Natural killer cell (primary cell): ENCODE data around the gene WNK1. TPM values are rescaled to one million over a fixed set of nuclear protein-coding genes. Genes with fewer than 3 reads are reported as not detected.
A peak's percentile ranks its signal among the peaks of the same experiment; 100 is the strongest.

ENCODE experiments used
- ATAC-seq, 3 donors: fragments of 150-1000 bp in 2 of 3; fragments of 200-7000 bp in 1 of 3; cut with Tn5 transposase; 1 replicate in 1 of 3; 2 replicates in 2 of 3; pipeline ENCODE4 v1.10.0; 2021; ENCODE audit warnings: mild to moderate bottlenecking in 2 of 3, moderate library complexity in 2 of 3
- DNase-seq, 2 donors: peaks; one replicate each; pipeline versions ENCODE4 v3.0.0 to v3.0.0-alpha.2; 2013 to 2021; ENCODE audit warnings: mixed read lengths in 1 of 2
- H3K27ac ChIP-seq: one replicate; pipeline ENCODE4 v1.5.1; 2013; ENCODE audit warnings: mild to moderate bottlenecking, low read length
- H3K27me3 ChIP-seq: one replicate; pipeline ENCODE4 v1.6.1; 2013; ENCODE audit warnings: low read length; ENCODE audit not compliant: control insufficient read depth, insufficient read depth
- H3K36me3 ChIP-seq: one replicate; pipeline ENCODE4 v1.6.1; 2013; ENCODE audit warnings: low read length; ENCODE audit not compliant: control insufficient read depth, insufficient read depth
- H3K4me1 ChIP-seq: one replicate; pipeline ENCODE4 v1.6.1; 2013; ENCODE audit warnings: low read length; ENCODE audit not compliant: control insufficient read depth, insufficient read depth
- H3K4me3 ChIP-seq: one replicate; pipeline ENCODE4 v1.5.1; 2013; ENCODE audit warnings: low read length
- H3K9me3 ChIP-seq: one replicate; pipeline ENCODE4 v1.6.1; 2013; ENCODE audit warnings: low read length; ENCODE audit not compliant: control insufficient read depth, insufficient read depth
- H3K27ac Mint-ChIP-seq, 2 donors: one replicate each; pipeline ENCODE4 v1.8.0; 2022; ENCODE audit warnings: mild to moderate bottlenecking in 2 of 2, mixed read lengths in 2 of 2, moderate library complexity in 1 of 2
- H3K27me3 Mint-ChIP-seq, 2 donors: one replicate each; pipeline ENCODE4 v1.8.0; 2022; ENCODE audit warnings: low read depth in 2 of 2, mixed read lengths in 2 of 2
- H3K36me3 Mint-ChIP-seq: one replicate; pipeline ENCODE4 v1.8.0; 2022; ENCODE audit warnings: mixed read lengths
- H3K4me1 Mint-ChIP-seq, 2 donors: one replicate each; pipeline ENCODE4 v1.8.0; 2022; ENCODE audit warnings: mixed read lengths in 2 of 2
- H3K4me3 Mint-ChIP-seq: one replicate; pipeline ENCODE4 v1.8.0; 2022; ENCODE audit warnings: mild to moderate bottlenecking, moderate library complexity, mixed read lengths
- H3K9me3 Mint-ChIP-seq, 2 donors: one replicate each; pipeline ENCODE4 v1.8.0; 2022; ENCODE audit warnings: mixed read lengths in 2 of 2
- WGBS: methylation state at CpG from one replicate; pipeline ENCODE4 v1.1.7; 2013; ENCODE audit warnings: missing lambda C conversion rate; ENCODE audit not compliant: insufficient coverage; 5-methylcytosine and 5-hydroxymethylcytosine counted together
- intact Hi-C: fragments of 100-400 bp; cut with micrococcal nuclease; formaldehyde crosslinking; loops from one replicate; pipeline ENCODE4 v1.14.2; 2022
- total RNA-seq, 4 donors: library from RNA; stranded (reverse); fragments of 120-200 nt in 1 of 4; gene quantifications; one replicate each; pipeline versions ENCODE4 v1.2.3 to v1.2.4, GENCODE V29; 2013 to 2022
- TF ChIP-seq, protein P1 (sequence below): fragments of 200-600 bp; IDR thresholded peaks from one replicate; pipeline ENCODE4 v1.8.0; 2022; ENCODE audit warnings: antibody characterized with exemption

WNK1 gene
- total RNA-seq, 3 donors from 2014 or later (not counting 1 experiment from before 2014, with no cell fraction given), result 177 to 203 (median 192) TPM

- TF ChIP-seq, protein P1, sequence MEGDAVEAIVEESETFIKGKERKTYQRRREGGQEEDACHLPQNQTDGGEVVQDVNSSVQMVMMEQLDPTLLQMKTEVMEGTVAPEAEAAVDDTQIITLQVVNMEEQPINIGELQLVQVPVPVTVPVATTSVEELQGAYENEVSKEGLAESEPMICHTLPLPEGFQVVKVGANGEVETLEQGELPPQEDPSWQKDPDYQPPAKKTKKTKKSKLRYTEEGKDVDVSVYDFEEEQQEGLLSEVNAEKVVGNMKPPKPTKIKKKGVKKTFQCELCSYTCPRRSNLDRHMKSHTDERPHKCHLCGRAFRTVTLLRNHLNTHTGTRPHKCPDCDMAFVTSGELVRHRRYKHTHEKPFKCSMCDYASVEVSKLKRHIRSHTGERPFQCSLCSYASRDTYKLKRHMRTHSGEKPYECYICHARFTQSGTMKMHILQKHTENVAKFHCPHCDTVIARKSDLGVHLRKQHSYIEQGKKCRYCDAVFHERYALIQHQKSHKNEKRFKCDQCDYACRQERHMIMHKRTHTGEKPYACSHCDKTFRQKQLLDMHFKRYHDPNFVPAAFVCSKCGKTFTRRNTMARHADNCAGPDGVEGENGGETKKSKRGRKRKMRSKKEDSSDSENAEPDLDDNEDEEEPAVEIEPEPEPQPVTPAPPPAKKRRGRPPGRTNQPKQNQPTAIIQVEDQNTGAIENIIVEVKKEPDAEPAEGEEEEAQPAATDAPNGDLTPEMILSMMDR, result no peak
- peaks cover 0 to 10% of the 10 kb centered on the region in 2 donors for H3K4me1 Mint-ChIP-seq
- Histone ChIP-seq H3K9me3 (no peaks in the 10 kb centered on the region), H3K4me1 (peaks cover 5% of the 10 kb centered on the region), H3K4me3 (no peak overlapping the region), H3K27me3 (no peaks in the 10 kb centered on the region), H3K27ac (no peak overlapping the region), H3K36me3 (no peaks in the 10 kb centered on the region)
- H3K36me3 Mint-ChIP-seq, result no peaks in the 10 kb centered on the region
- no peak overlapping the region for H3K27ac Mint-ChIP-seq
- intact Hi-C loops, result no loop called here
- ATAC-seq (no peak), DNase-seq (peak in 1 of 2 donors; percentile 26)
- WGBS, result 88% methylated on average over 3 of the region's 4 CpGs
- no peak overlapping the region for H3K4me3 Mint-ChIP-seq
- H3K9me3 Mint-ChIP-seq, result no peaks in the 10 kb centered on the region
- H3K27me3 Mint-ChIP-seq, result peaks cover 0 to 8% of the 10 kb centered on the region in 2 donors
These were observed 33.6 kb upstream of the WNK1 start for GRCh38 chr12:718756-719102.

- Histone ChIP-seq H3K27ac (no peak overlapping the region), H3K9me3 (no peaks in the 10 kb centered on the region), H3K27me3 (no peaks in the 10 kb centered on the region), H3K4me1 (peaks cover 5% of the 10 kb centered on the region), H3K36me3 (no peaks in the 10 kb centered on the region), H3K4me3 (no peak overlapping the region)
- Mint-ChIP-seq H3K27me3 (peaks cover 0 to 8% of the 10 kb centered on the region in 2 donors), H3K4me1 (peaks cover 9 to 18% of the 10 kb centered on the region in 2 donors), H3K27ac (no peak overlapping the region), H3K36me3 (no peaks in the 10 kb centered on the region), H3K4me3 (no peak overlapping the region), H3K9me3 (no peaks in the 10 kb centered on the region)
- TF ChIP-seq, protein P1, result no peak
- intact Hi-C loops, result no loop called here
- WGBS, result 90% methylated on average over 9 of the region's 9 CpGs
- ATAC-seq (no peak), DNase-seq (no peak)
These were observed 32.0 kb upstream of the WNK1 start for GRCh38 chr12:720231-720941.

- Mint-ChIP-seq H3K27ac (peak overlapping the region in 1 of 2 donors; percentile 20), H3K4me3 (no peak overlapping the region), H3K4me1 (peaks cover 16 to 29% of the 10 kb centered on the region in 2 donors), H3K27me3 (peaks cover 0 to 4% of the 10 kb centered on the region in 2 donors), H3K9me3 (no peaks in the 10 kb centered on the region), H3K36me3 (no peaks in the 10 kb centered on the region)
- intact Hi-C loops, result no loop called here
- Histone ChIP-seq H3K27ac (no peak overlapping the region), H3K27me3 (no peaks in the 10 kb centered on the region), H3K4me1 (no peaks in the 10 kb centered on the region), H3K9me3 (no peaks in the 10 kb centered on the region), H3K36me3 (no peaks in the 10 kb centered on the region), H3K4me3 (no peak overlapping the region)
- TF ChIP-seq, protein P1, result no peak
- 66% methylated on average over 5 of the region's 6 CpGs for WGBS
- DNase-seq, result peak in 1 of 2 donors; percentile 58
- peak; percentile 60 to 70 (median 64) for ATAC-seq
These were observed 28.1 kb upstream of the WNK1 start for GRCh38 chr12:724194-724855.
